Measurements from ENCODE around the gene YARS1. TPM values are rescaled to one million over a fixed set of nuclear protein-coding genes. Genes with fewer than 3 reads are reported as not detected.

YARS1 gene
- total and polyA plus RNA-seq, 2 experiments from 2014 or later = 80.3 to 125 TPM

- Histone ChIP-seq H3K4me3 (peak overlapping the region; percentile 74), H3K27me3 (peaks cover 25% of the 10 kb centered on the region), H3K27ac (no peak overlapping the region), H3K4me1 (ENCODE audit: low read depth) (peaks cover 28% of the 10 kb centered on the region), H3K36me3 (no peaks in the 10 kb centered on the region), H3K9me3 (ENCODE audit: low read depth) (no peaks in the 10 kb centered on the region)
- TF ChIP-seq CTCF (IDR thresholded peaks at IDR 0.05; ENCODE audit: low read depth, low read length) = no peak
- peak in 1 of 2 donors; percentile 63 for DNase-seq (ENCODE audit: low read depth in 1 of 2, low spot score in 1 of 2)
Measured at GRCh38 chr1:32754317-32755097, 62.7 kb downstream of the YARS1 start.

- no peak overlapping the region for H3K27ac ChIP-seq
- peaks cover 32% of the 10 kb centered on the region for H3K27me3 ChIP-seq
- TF ChIP-seq CTCF (IDR thresholded peaks at IDR 0.05; ENCODE audit: low read depth, low read length) = no peak
- H3K36me3 ChIP-seq = no peaks in the 10 kb centered on the region
- H3K4me1 ChIP-seq (ENCODE audit: low read depth) = peaks cover 20% of the 10 kb centered on the region
- H3K9me3 ChIP-seq (ENCODE audit: low read depth) = no peaks in the 10 kb centered on the region
- peak overlapping the region; percentile 74 for H3K4me3 ChIP-seq
- peak; percentile 62 to 92 for DNase-seq (ENCODE audit: low read depth in 1 of 2, low spot score in 1 of 2)
Measured at GRCh38 chr1:32753532-32754316, 63.4 kb downstream of the YARS1 start.

GRCh38 chr1:32749771-32750170, 67.4 kb downstream of the YARS1 start:
- Histone ChIP-seq H3K4me1 (ENCODE audit: low read depth) (no peaks in the 10 kb centered on the region), H3K27me3 (peaks cover 33% of the 10 kb centered on the region), H3K27ac (no peak overlapping the region), H3K4me3 (no peak overlapping the region), H3K9me3 (ENCODE audit: low read depth) (no peaks in the 10 kb centered on the region), H3K36me3 (no peaks in the 10 kb centered on the region)
- no peak for DNase-seq (ENCODE audit: low read depth in 1 of 2, low spot score in 1 of 2)
- no peak for TF ChIP-seq CTCF (IDR thresholded peaks at IDR 0.05; ENCODE audit: low read depth, low read length)

GRCh38 chr1:32749332-32749731, 67.8 kb downstream of the YARS1 start:
- no peak for TF ChIP-seq CTCF (IDR thresholded peaks at IDR 0.05; ENCODE audit: low read depth, low read length)
- peaks cover 33% of the 10 kb centered on the region for H3K27me3 ChIP-seq
- no peaks in the 10 kb centered on the region for H3K9me3 ChIP-seq (ENCODE audit: low read depth)
- no peak overlapping the region for H3K4me3 ChIP-seq
- H3K4me1 ChIP-seq (ENCODE audit: low read depth) = no peaks in the 10 kb centered on the region
- no peak overlapping the region for H3K27ac ChIP-seq
- H3K36me3 ChIP-seq = no peaks in the 10 kb centered on the region
- no peak for DNase-seq (ENCODE audit: low read depth in 1 of 2, low spot score in 1 of 2)

- no peak for DNase-seq (ENCODE audit: low read depth in 1 of 2, low spot score in 1 of 2)
- H3K4me1 ChIP-seq (ENCODE audit: low read depth) = no peaks in the 10 kb centered on the region
- no peaks in the 10 kb centered on the region for H3K9me3 ChIP-seq (ENCODE audit: low read depth)
- H3K27ac ChIP-seq = no peak overlapping the region
- H3K27me3 ChIP-seq = peaks cover 33% of the 10 kb centered on the region
- no peaks in the 10 kb centered on the region for H3K36me3 ChIP-seq
- no peak for TF ChIP-seq CTCF (IDR thresholded peaks at IDR 0.05; ENCODE audit: low read depth, low read length)
- no peak overlapping the region for H3K4me3 ChIP-seq
Measured at GRCh38 chr1:32748926-32749325, 68.2 kb downstream of the YARS1 start.

All from cardiac muscle cell (in vitro differentiated cells and primary cell).